HepG2 (cell line): ENCODE data around the gene GRPEL2. TPM values are rescaled to one million over a fixed set of nuclear protein-coding genes. Genes with fewer than 3 reads are reported as not detected.

ENCODE experiments used
- ARID2 ChIP-seq: sonication (generic); formaldehyde crosslinking; IDR thresholded peaks from 2 replicates; pipeline ENCODE4 v1.8.1; 2022; ENCODE audit warnings: mild to moderate bottlenecking, missing genetic modification reagents, borderline replicate concordance
- HNRNPK ChIP-seq: fragments of 200-400 bp; formaldehyde crosslinking; IDR thresholded peaks from 2 replicates; pipeline ENCODE4 v1.6.1; 2018; ENCODE audit warnings: low read length, low read depth, moderate library complexity, mild to moderate bottlenecking; ENCODE audit not compliant: poor library complexity, severe bottlenecking
- MIXL1 ChIP-seq: IDR thresholded peaks from 2 replicates; pipeline ENCODE4 v1.6.1; 2016
- MNT ChIP-seq: fragments of 450-650 bp; IDR thresholded peaks from 2 replicates; pipeline ENCODE4 v1.6.1; 2016
- PAXIP1 ChIP-seq: sonication (generic); formaldehyde crosslinking; conservative IDR thresholded peaks from 2 replicates; pipeline ENCODE4 v1.4.0; 2020; ENCODE audit warnings: mild to moderate bottlenecking, missing genetic modification reagents, moderate library complexity
- PHF5A ChIP-seq: IDR thresholded peaks from one replicate; pipeline ENCODE4 v1.6.1; 2018; ENCODE audit warnings: low read depth, missing genetic modification reagents; ENCODE audit not compliant: unreplicated experiment
- SNAPC4 ChIP-seq: sonication (generic); formaldehyde crosslinking; IDR thresholded peaks from 2 replicates; pipeline ENCODE4 v1.4.0; 2020; ENCODE audit warnings: mild to moderate bottlenecking, missing genetic modification reagents
- ZFP91 ChIP-seq: sonication (generic); formaldehyde crosslinking; IDR thresholded peaks from 2 replicates; pipeline ENCODE4 v1.9.0; 2022; ENCODE audit warnings: missing genetic modification reagents, mild to moderate bottlenecking, borderline replicate concordance
- ZNF317 ChIP-seq: sonication (generic); formaldehyde crosslinking; IDR thresholded peaks from 2 replicates; pipeline ENCODE4 v1.5.0; 2020; ENCODE audit warnings: mild to moderate bottlenecking, missing genetic modification reagents
- ZNF687 ChIP-seq: sonication (generic); formaldehyde crosslinking; IDR thresholded peaks from 2 replicates; pipeline ENCODE4 v1.5.1; 2020; ENCODE audit warnings: mild to moderate bottlenecking, missing genetic modification reagents, moderate library complexity
- polyA plus RNA-seq, 8 experiments: library from polyadenylated mRNA; depleted of rRNA in 3 of 8; stranded (reverse) in 7 of 8; unstranded in 1 of 8; fragments of >200 nt; fragmentation: Illumina TruSeq in 4 of 8; extraction: Trizol in 4 of 8; gene quantifications; 2 replicates each; pipeline versions ENCODE4 v1.2.1 to v1.2.3, GENCODE V29; 2011 to 2016; ENCODE audit warnings: low read depth in 4 of 8, missing spikeins in 1 of 8, mixed read lengths in 1 of 8; ENCODE audit not compliant: insufficient read depth in 1 of 8
- total RNA-seq, 5 experiments: library from RNA; depleted of rRNA; stranded (reverse); fragments of >200 nt; fragmentation: Illumina TruSeq; extraction: Trizol; gene quantifications; 2 replicates each; pipeline ENCODE4 v1.2.3, GENCODE V29; 2016; ENCODE audit warnings: low read depth in 1 of 5

Gene GRPEL2
- total and polyA plus RNA-seq, 2 of the 13 experiments (the other 11 are each of a cell fraction or from before 2014, with no cell fraction given) = 13.1 to 16.6 TPM

- no peak for TF ChIP-seq MNT
- peak; percentile 17; the same call in 1 of the 2 replicates for TF ChIP-seq ZNF317 (CRISPR knock-in tag)
- TF ChIP-seq ZFP91 = peak; percentile 23; the same call in 1 of the 2 replicates
- TF ChIP-seq ZNF687 (CRISPR knock-in tag) = peak; percentile 77
- no peak for TF ChIP-seq MIXL1 (CRISPR knock-in tag)
- TF ChIP-seq ARID2 (CRISPR knock-in tag) = no peak
- no peak for TF ChIP-seq PAXIP1 (CRISPR knock-in tag)
- TF ChIP-seq HNRNPK = no peak
- no peak for TF ChIP-seq PHF5A (CRISPR knock-in tag)
- TF ChIP-seq SNAPC4 (CRISPR knock-in tag) = no peak
Observed at GRCh38 chr5:149298842-149299404, 46.4 kb upstream of the GRPEL2 start (continued).
